HCT116 (cell line): ENCODE data around the gene HDGF.

Source experiments
- CEBPB ChIP-seq: IDR thresholded peaks from 2 replicates; pipeline ENCODE4 v1.6.1; 2012; ENCODE audit warnings: low read depth
- CTCF ChIP-seq, 3 experiments: fragments of 200-600 bp in 1 of 3; sonication (generic) in 1 of 3; IDR thresholded peaks in 2 of 3; conservative IDR thresholded peaks in 1 of 3; 2 replicates each; pipeline ENCODE4 v1.5.1; 2012 to 2017; ENCODE audit warnings: low read depth in 2 of 3, low read length in 2 of 3, antibody characterized with exemption in 1 of 3, borderline replicate concordance in 1 of 3, control low read depth in 1 of 3, mild to moderate bottlenecking in 1 of 3, mixed read lengths in 1 of 3, mixed run types in 1 of 3, moderate library complexity in 1 of 3; ENCODE audit not compliant: insufficient read depth in 1 of 3
- EGR1 ChIP-seq: IDR thresholded peaks from 2 replicates; pipeline ENCODE4 v1.6.1; 2012; ENCODE audit warnings: low read depth
- EZH2 ChIP-seq: fragments of 200-600 bp; sonication (generic); IDR thresholded peaks from 2 replicates; pipeline ENCODE4 v1.6.1; 2017; ENCODE audit warnings: antibody characterized with exemption, mixed run types
- EZH2phosphoT487 ChIP-seq: fragments of 200-600 bp; IDR thresholded peaks from 2 replicates; pipeline ENCODE4 v1.6.1; 2018; ENCODE audit warnings: antibody characterized with exemption, borderline replicate concordance
- JUND ChIP-seq: IDR thresholded peaks from 2 replicates; pipeline ENCODE4 v1.6.1; 2012
- POLR2A ChIP-seq: IDR thresholded peaks from 2 replicates; pipeline ENCODE4 v1.7.0; 2011; ENCODE audit warnings: borderline replicate concordance; ENCODE audit not compliant: insufficient read depth, insufficient read length; ENCODE audit errors: extremely low read depth
- POLR2AphosphoS5 ChIP-seq: IDR thresholded peaks from 2 replicates; pipeline ENCODE4 v1.6.1; 2011; ENCODE audit warnings: mild to moderate bottlenecking, low read depth, low read length, moderate library complexity
- REST ChIP-seq: IDR thresholded peaks from 2 replicates; pipeline ENCODE4 v1.6.1; 2012; ENCODE audit warnings: low read depth
- SIN3A ChIP-seq: IDR thresholded peaks from 2 replicates; pipeline ENCODE4 v1.6.1; 2012; ENCODE audit warnings: low read depth
- ZBTB33 ChIP-seq: IDR thresholded peaks from 2 replicates; pipeline ENCODE4 v1.6.1; 2011; ENCODE audit warnings: mild to moderate bottlenecking, low read length, moderate library complexity; ENCODE audit not compliant: insufficient replicate concordance; ENCODE audit errors: extremely low read depth
- ZNF274 ChIP-seq: fragments of 200-500 bp; sonication (Bioruptor generic); IDR thresholded peaks from 2 replicates; pipeline ENCODE4 v1.6.1; 2014; ENCODE audit warnings: mild to moderate bottlenecking, low read depth, low read length, inconsistent platforms
- TF ChIP-seq, protein P1 (sequence below): IDR thresholded peaks from 2 replicates; pipeline ENCODE4 v1.6.1; 2012

DNA sequence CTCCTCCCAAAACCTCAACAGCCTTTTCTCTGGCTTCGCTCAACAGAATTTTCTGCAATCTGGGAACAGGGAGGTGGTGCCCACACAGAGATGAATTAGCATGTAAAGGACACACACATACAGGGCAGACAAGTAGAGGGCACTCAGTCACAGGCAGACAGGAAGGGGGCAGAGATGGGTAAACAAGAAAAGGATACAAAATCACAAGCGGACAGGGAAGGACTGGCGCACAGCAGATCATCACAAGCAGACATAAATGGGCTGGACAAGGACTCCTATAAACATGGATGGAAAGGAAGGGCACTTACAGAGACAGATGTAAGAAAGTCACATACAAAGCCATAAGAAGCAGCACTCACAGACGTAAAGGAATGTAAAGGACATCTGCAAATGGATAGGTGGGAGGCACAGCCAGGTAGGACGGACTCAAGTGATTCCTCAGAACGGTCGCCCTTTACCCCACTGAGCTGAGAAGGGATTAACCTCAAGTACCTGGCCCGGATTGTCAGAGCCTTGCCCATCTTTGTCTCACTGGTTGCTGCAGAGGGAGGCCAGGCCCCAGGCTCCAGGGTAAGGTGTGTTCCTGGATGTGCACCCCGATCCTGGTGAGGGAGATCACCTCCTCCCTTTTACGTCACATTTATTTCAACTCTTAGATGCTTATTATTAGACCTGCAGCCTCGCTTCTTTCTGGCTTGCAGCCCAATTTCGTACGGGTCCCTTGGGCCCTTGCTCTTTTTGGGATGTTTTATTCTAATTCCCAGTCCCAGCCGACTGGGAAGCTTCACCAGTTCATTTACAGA is 15.0 kb upstream of the HDGF start:
- no peak for TF ChIP-seq SIN3A
- no peak for TF ChIP-seq EZH2
- no peak for TF ChIP-seq POLR2A
- no peak for TF ChIP-seq ZNF274
- TF ChIP-seq ZBTB33, result no peak
- TF ChIP-seq CTCF (IDR thresholded peaks at IDR 0.05 in 2 of 3, conservative IDR thresholded peaks at IDR 0.05 in 1 of 3; ENCODE audit: borderline replicate concordance in 1 of 3, insufficient read depth in 1 of 3, low read depth in 2 of 3, low read length in 2 of 3), result no peak
- no peak for TF ChIP-seq EZH2phosphoT487
- TF ChIP-seq POLR2AphosphoS5, result peak; percentile 72
- no peak for TF ChIP-seq JUND
- TF ChIP-seq CEBPB, result no peak
- TF ChIP-seq, protein P1, sequence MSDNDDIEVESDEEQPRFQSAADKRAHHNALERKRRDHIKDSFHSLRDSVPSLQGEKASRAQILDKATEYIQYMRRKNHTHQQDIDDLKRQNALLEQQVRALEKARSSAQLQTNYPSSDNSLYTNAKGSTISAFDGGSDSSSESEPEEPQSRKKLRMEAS, result no peak
- TF ChIP-seq REST, result no peak
- no peak for TF ChIP-seq EGR1
